ENCODE data around the gene ELOVL2.
"Not testable (repeated sequence)": the region's sequence is repeated elsewhere in the genome, so short reads cannot be mapped to it uniquely, and the experiment has no call there.

ELOVL2 gene

GRCh38 chr6:11018225-11018624, 25.9 kb downstream of the ELOVL2 start:
- no peak for DNase-seq

GRCh38 chr6:11017090-11017489, 27.0 kb downstream of the ELOVL2 start:
- no peak for DNase-seq

GRCh38 chr6:11016452-11016851, 27.7 kb downstream of the ELOVL2 start:
- DNase-seq: no peak

- no peak for DNase-seq
Observed at GRCh38 chr6:11015102-11015501, 29.0 kb downstream of the ELOVL2 start.

GRCh38 chr6:11013721-11014070, 30.4 kb downstream of the ELOVL2 start:
- no peak for DNase-seq

GRCh38 chr6:11012976-11013720, 31.0 kb downstream of the ELOVL2 start:
- DNase-seq: no peak

- no peak for DNase-seq
Observed at GRCh38 chr6:11012295-11012754, 31.8 kb downstream of the ELOVL2 start.

- DNase-seq: no peak
Observed at GRCh38 chr6:11011787-11012234, 32.3 kb downstream of the ELOVL2 start.

- DNase-seq: no peak
Observed at GRCh38 chr6:11009353-11009752, 34.8 kb downstream of the ELOVL2 start.

- DNase-seq: no peak
Observed at GRCh38 chr6:11008821-11009220, 35.3 kb downstream of the ELOVL2 start.

GRCh38 chr6:11007715-11008608, 36.1 kb downstream of the ELOVL2 start:
- no peak for DNase-seq

GRCh38 chr6:11006061-11006460, 38.0 kb downstream of the ELOVL2 start:
- DNase-seq: no peak

- not testable (repeated sequence) for DNase-seq
Observed at GRCh38 chr6:11003297-11003696, 40.8 kb downstream of the ELOVL2 start.

GRCh38 chr6:11002176-11002575, 41.9 kb downstream of the ELOVL2 start:
- DNase-seq: no peak

- no peak for DNase-seq
Observed at GRCh38 chr6:10999994-11000393, 44.1 kb downstream of the ELOVL2 start.

- DNase-seq: no peak
Observed at GRCh38 chr6:10995114-10995707, 48.9 kb downstream of the ELOVL2 start.

- DNase-seq: no peak
Observed at GRCh38 chr6:10993896-10994295, 50.2 kb downstream of the ELOVL2 start.

GRCh38 chr6:10991115-10991514, 53.0 kb downstream of the ELOVL2 start:
- no peak for DNase-seq

GRCh38 chr6:10989587-10989986, 54.5 kb downstream of the ELOVL2 start:
- no peak for DNase-seq

- not testable (repeated sequence) for DNase-seq
Observed at GRCh38 chr6:10984959-10985358, 59.1 kb downstream of the ELOVL2 start.

GRCh38 chr6:10981409-10981808, 62.7 kb downstream of the ELOVL2 start:
- DNase-seq: no peak

GRCh38 chr6:10979603-10980002, 64.5 kb downstream of the ELOVL2 start:
- no peak for DNase-seq

- DNase-seq: no peak
Observed at GRCh38 chr6:10977231-10977968, 66.7 kb downstream of the ELOVL2 start.

Data from NCI-H1436 (cell line).